ENCODE data around the gene LSM7.
A peak's percentile ranks its signal among the peaks of the same experiment; 100 is the strongest.

LSM7 gene

DNA sequence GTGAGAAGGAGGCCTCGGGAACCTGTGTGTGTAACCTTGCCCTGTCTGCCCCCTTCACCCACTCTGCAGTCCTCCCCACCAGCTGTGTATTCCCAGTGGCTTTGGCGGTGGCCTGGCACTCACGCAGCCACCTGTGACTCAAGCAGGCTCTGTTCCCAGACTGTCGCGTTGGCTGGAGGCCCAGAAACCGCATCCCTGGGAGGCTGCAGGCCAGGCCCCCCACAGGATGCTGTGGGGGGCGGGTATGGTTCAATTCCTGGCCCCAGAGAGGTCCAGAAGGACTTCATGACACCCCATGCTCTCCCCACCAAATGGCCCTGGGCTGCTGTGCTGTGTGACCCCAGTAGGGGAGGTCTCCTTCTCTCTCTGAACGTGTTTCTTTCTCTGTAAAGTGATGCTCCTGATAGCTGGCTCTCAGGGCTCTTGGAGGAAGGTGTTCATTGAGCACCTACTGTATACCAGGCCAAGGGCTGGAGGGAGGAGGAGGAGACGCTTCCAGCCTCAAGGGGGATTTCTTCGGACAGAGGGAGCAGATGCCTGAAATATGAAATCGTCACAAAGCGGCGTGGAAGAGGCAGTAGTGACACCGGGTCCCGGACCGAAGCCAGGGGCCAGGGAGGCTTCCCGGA, 18.5 kb downstream of the LSM7 start:
- ATAC-seq: no peak
- Mint-ChIP-seq H3K9me3 (no peaks in the 10 kb centered on the region), H3K4me3 (no peak overlapping the region)

DNA sequence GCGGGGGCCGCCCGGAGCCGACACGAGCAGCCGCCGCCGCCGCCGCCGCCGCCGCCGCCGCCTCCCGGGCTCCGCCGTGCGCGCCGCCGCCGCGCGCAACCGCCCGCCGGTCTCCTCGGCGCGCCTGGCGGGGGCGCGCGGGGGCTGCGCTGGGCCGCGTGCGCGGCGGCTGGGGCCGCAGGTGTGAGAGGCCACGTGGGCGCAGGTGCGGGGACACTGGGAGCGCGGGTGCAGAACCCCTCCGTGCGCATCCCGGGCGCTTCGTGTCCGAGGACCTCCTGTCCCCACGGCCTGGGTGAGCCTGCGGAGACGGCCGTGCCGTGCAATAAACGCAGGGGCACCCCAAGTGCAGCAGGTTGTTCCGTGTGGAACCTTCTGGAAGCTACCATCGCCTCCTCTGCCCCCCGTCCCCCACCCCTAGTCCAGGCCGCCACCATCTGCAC, 20.3 kb downstream of the LSM7 start, which contains the start of gene LINGO3:
Gene LINGO3, minus strand, starts transcription at position 41 of the 443 bp plus-strand sequence. CDS start 16,378 bp downstream, outside the sequence.
- H3K36me3 Mint-ChIP-seq: no peaks in the 10 kb centered on the region
- peaks cover 61% of the 10 kb centered on the region for H3K27me3 Mint-ChIP-seq
- ATAC-seq: no peak
- H3K4me1 Mint-ChIP-seq: peaks cover 44% of the 10 kb centered on the region
- peak within 1 kb of the TSS; percentile 24 for H3K27ac Mint-ChIP-seq
- H3K9me3 Mint-ChIP-seq: peaks cover 2% of the 10 kb centered on the region
- peak within 1 kb of the TSS; percentile 63 for H3K4me3 Mint-ChIP-seq

More for the DNA sequence above, 18.5 kb downstream of the LSM7 start:
- H3K36me3 Mint-ChIP-seq: no peaks in the 10 kb centered on the region
- peaks cover 49% of the 10 kb centered on the region for H3K27me3 Mint-ChIP-seq
- no peak overlapping the region for H3K27ac Mint-ChIP-seq
- peaks cover 32% of the 10 kb centered on the region for H3K4me1 Mint-ChIP-seq

- peak overlapping the region; percentile 54 for H3K4me3 Mint-ChIP-seq
- H3K9me3 Mint-ChIP-seq: peaks cover 2% of the 10 kb centered on the region
- H3K27me3 Mint-ChIP-seq: peaks cover 61% of the 10 kb centered on the region
- H3K4me1 Mint-ChIP-seq: peaks cover 45% of the 10 kb centered on the region
- no peak for ATAC-seq
- no peaks in the 10 kb centered on the region for H3K36me3 Mint-ChIP-seq
- no peak overlapping the region for H3K27ac Mint-ChIP-seq
Measured at GRCh38 chr19:2307518-2308012, 20.8 kb downstream of the LSM7 start.

- Mint-ChIP-seq H3K9me3 (peaks cover 2% of the 10 kb centered on the region), H3K4me1 (peaks cover 47% of the 10 kb centered on the region), H3K36me3 (no peaks in the 10 kb centered on the region), H3K27me3 (peaks cover 61% of the 10 kb centered on the region), H3K27ac (no peak overlapping the region), H3K4me3 (no peak overlapping the region)
- ATAC-seq: no peak
Measured at GRCh38 chr19:2306971-2307370, 21.4 kb downstream of the LSM7 start.

DNA sequence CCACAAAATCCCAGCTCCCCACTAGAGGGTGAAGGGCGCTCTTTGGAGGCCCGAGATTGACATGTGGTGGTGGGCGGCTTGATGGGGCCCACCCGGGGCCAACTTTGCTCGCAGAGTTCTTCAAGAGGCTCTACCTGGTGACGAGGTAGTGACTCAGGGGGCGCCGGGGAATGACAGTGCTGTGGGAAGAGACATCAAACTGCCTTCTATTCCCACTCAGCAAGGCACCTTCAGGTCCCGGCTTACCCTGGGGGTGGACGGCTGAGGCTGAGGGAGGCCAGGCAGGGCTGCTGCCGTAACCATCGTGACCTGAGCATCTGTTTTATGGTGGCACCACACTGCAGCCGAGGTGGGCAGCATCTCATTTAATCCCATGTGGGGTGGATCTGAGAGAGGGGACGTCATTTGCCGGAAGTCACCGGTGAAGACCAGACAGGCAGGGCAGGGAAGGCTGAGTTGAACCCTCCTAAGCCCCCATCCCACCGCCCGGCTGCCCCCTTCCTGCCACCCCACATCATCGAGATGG, 22.0 kb downstream of the LSM7 start:
- Mint-ChIP-seq H3K4me3 (no peak overlapping the region), H3K27me3 (peaks cover 61% of the 10 kb centered on the region), H3K36me3 (no peaks in the 10 kb centered on the region), H3K9me3 (peaks cover 2% of the 10 kb centered on the region), H3K27ac (peak overlapping the region; percentile 19), H3K4me1 (peaks cover 51% of the 10 kb centered on the region)
- no peak for ATAC-seq

DNA sequence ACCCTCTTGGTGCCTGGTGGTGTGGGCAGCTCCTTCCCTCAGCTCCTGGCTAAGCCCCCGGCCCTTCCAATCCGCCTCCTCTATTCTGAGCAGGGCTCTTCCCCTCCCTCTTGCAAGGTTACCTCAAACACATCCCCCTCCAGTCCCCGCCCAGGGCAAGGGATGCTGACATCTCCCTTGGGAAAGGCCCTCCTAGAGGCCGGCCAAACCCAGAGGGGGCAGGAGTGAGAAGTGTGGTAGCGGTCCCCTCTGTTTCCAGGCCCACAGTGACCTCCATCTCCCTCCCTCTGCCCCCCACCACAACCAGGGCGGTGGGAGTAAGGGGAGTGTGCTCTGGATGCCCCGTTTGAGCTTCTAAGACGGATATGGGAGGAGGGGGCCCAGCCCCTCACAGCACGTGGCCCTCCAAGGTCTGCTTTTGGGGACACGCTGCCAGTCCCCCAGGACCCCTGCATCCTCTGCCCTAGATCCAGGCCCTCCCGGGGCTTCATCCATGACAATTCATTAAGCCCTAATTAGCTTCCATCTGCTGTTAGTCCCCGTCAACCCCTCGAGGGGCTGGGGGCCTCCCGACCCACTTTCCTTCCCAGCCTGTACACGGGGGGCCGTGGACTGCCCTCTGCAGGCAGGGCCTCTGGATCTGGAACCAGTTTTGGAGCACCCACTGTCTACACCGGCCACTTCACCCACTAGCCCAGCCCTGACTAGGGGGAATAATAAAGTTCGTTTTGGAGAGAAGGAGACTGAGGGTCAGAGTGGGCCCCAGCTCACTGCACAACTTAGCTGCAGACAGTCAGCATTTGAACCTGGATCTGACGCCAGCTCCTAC, 22.7 kb downstream of the LSM7 start:
- Mint-ChIP-seq H3K4me1 (peaks cover 58% of the 10 kb centered on the region), H3K36me3 (no peaks in the 10 kb centered on the region), H3K27ac (peak overlapping the region; percentile 19), H3K9me3 (peaks cover 2% of the 10 kb centered on the region), H3K27me3 (peaks cover 57% of the 10 kb centered on the region), H3K4me3 (no peak overlapping the region)
- no peak for ATAC-seq

GRCh38 chr19:2303211-2303798, 25.1 kb downstream of the LSM7 start:
- H3K4me3 Mint-ChIP-seq: peak overlapping the region; percentile 67
- H3K4me1 Mint-ChIP-seq: peaks cover 55% of the 10 kb centered on the region
- no peaks in the 10 kb centered on the region for H3K36me3 Mint-ChIP-seq
- H3K27me3 Mint-ChIP-seq: peaks cover 34% of the 10 kb centered on the region
- peak; percentile 4 for ATAC-seq
- H3K27ac Mint-ChIP-seq: peak overlapping the region; percentile 64
- peaks cover 2% of the 10 kb centered on the region for H3K9me3 Mint-ChIP-seq

GRCh38 chr19:2302319-2303210, 25.8 kb downstream of the LSM7 start:
- peaks cover 32% of the 10 kb centered on the region for H3K27me3 Mint-ChIP-seq
- H3K4me1 Mint-ChIP-seq: peaks cover 54% of the 10 kb centered on the region
- peak overlapping the region; percentile 64 for H3K27ac Mint-ChIP-seq
- H3K9me3 Mint-ChIP-seq: peaks cover 2% of the 10 kb centered on the region
- ATAC-seq: peak; percentile 62
- peak overlapping the region; percentile 67 for H3K4me3 Mint-ChIP-seq
- no peaks in the 10 kb centered on the region for H3K36me3 Mint-ChIP-seq

- H3K4me3 Mint-ChIP-seq: no peak overlapping the region
- ATAC-seq: no peak
- peaks cover 38% of the 10 kb centered on the region for H3K4me1 Mint-ChIP-seq
- no peaks in the 10 kb centered on the region for H3K36me3 Mint-ChIP-seq
- H3K27ac Mint-ChIP-seq: peak overlapping the region; percentile 57
- H3K9me3 Mint-ChIP-seq: peaks cover 2% of the 10 kb centered on the region
- peaks cover 14% of the 10 kb centered on the region for H3K27me3 Mint-ChIP-seq
Measured at GRCh38 chr19:2300533-2300932, 27.9 kb downstream of the LSM7 start.

DNA sequence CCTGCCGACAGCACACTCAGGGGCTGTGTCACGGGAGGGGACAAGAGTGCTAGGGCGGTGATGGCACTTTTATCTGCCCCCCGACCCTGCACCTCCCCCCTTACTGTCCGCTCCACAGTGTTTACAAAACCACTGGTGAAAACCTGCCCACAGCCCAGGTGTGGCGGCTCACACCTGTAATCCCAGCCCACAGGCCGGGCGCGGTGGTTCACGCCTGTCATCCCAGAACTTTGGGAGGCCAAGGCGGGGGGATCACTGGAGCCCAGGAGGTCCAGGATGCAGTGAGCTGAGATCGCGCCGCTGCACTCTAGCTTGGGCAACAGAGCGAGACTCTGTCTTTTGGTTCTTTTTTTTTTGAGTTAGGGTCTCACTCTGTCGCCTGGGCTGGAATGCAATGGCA, 32.2 kb downstream of the LSM7 start:
- Mint-ChIP-seq H3K4me3 (no peak overlapping the region), H3K27me3 (no peaks in the 10 kb centered on the region), H3K4me1 (peaks cover 41% of the 10 kb centered on the region), H3K9me3 (no peaks in the 10 kb centered on the region), H3K27ac (no peak overlapping the region), H3K36me3 (peaks cover 26% of the 10 kb centered on the region)
- no peak for ATAC-seq

DNA sequence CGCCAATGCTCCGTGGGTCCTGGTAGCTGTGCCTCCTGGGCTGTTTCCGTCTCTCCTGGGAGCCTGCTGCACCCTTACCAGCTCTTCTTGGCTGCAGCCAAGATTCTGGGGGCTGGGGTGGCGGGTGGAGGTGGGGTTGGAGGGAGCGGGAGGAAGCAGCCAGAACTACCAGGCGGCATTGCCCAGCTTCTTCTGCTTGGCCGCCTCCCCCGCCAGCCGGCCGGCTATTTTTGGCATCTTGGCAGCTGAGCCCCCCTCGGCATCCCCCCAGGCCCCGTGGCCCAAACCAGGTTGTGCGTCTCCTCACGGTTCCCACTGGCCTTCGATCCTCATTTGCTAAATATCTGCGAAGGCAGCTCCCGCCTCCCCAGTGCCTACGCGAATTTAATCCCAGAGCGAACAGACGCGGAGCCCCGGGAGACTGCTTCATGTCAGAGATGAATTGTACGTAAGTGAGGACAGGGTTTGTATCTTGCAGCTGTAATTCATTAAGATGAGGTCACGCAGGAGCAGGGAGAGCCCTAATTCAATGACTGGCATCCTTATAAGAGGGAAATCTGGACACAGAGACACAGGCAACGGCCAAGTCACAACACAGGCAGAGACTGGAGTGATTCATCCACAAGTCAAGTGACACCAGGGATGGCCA, 33.6 kb downstream of the LSM7 start:
- Mint-ChIP-seq H3K36me3 (peaks cover 31% of the 10 kb centered on the region), H3K27ac (peak overlapping the region; percentile 76), H3K27me3 (no peaks in the 10 kb centered on the region), H3K4me1 (peaks cover 29% of the 10 kb centered on the region), H3K9me3 (no peaks in the 10 kb centered on the region), H3K4me3 (peak overlapping the region; percentile 66)
- no peak for ATAC-seq

- peak overlapping the region; percentile 97 for H3K27ac Mint-ChIP-seq
- ATAC-seq: no peak
- H3K9me3 Mint-ChIP-seq: no peaks in the 10 kb centered on the region
- H3K27me3 Mint-ChIP-seq: no peaks in the 10 kb centered on the region
- H3K4me3 Mint-ChIP-seq: peak overlapping the region; percentile 86
- peaks cover 31% of the 10 kb centered on the region for H3K36me3 Mint-ChIP-seq
- H3K4me1 Mint-ChIP-seq: peaks cover 55% of the 10 kb centered on the region
Measured at GRCh38 chr19:2291185-2291751, 37.1 kb downstream of the LSM7 start.

DNA sequence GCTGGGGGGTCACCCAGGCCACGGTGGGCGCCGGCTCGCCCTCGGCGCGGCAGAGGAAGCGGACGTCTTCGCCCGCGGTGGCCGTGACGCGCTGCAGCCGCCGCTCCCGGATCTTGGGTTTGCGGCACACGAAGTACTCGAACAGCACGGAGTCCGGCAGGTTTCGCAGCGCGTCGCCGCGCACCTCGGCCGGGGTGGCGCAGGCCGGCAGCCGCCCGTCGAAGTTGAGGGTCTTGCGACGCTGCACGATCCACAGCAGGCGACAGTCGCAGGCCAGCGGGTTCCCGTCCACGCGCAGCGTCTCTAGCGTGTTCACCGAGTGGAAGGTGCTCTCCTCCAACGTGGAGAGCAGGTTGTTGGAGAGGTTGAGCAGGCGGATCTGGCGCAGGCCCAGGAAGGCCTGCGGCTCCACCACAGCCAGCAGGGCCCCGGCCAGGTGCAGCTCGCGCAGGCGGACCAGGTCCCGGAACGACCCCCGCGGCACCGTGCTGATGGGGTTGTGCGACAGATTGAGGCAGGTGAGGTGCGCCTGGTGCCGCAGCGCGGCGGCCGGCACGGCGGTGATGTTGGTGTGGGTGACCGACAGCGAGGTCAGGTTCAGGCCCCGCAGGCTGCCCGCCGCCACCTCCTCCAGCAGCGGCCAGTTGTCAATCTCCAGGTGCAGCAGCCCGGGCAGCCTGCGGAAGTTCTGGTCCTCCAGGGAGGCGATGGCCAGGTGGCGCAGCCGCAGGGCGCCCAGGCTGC, 37.8 kb downstream of the LSM7 start:
- Mint-ChIP-seq H3K36me3 (peaks cover 31% of the 10 kb centered on the region), H3K27ac (peak overlapping the region; percentile 97)
- peak; percentile 37 for ATAC-seq

More for the DNA sequence above, 37.8 kb downstream of the LSM7 start:
- H3K4me1 Mint-ChIP-seq: peaks cover 57% of the 10 kb centered on the region
- peak overlapping the region; percentile 86 for H3K4me3 Mint-ChIP-seq
- H3K27me3 Mint-ChIP-seq: no peaks in the 10 kb centered on the region
- H3K9me3 Mint-ChIP-seq: no peaks in the 10 kb centered on the region

Data from stimulated activated memory B cell treated with anti-CD40 and anti-IgM and Interleukin-4, amounts not matched to agents 10 μg/mL and 1 μg/mL and 100 μg/mL, for 72 hours (primary cell).